OCI-LY3 (cell line): ENCODE results near the gene ORC1.

Source experiments
- H2AFZ ChIP-seq: fragments of 200-600, 300-600 bp; shearing (Covaris generic); 2 replicates; pipeline ENCODE4 v1.6.0; 2014; ENCODE audit warnings: antibody characterized with exemption, low read depth, low read length
- H3K27ac ChIP-seq: fragments of 200-600, 300-600 bp; sonication (generic); 2 replicates; pipeline ENCODE4 v1.5.1; 2014; ENCODE audit warnings: mild to moderate bottlenecking, low read length, moderate library complexity, mixed read lengths
- H3K27me3 ChIP-seq: fragments of 200-600, 300-600 bp; sonication (generic); 2 replicates; pipeline ENCODE4 v1.6.1; 2014; ENCODE audit warnings: low read depth, low read length, mixed read lengths
- H3K36me3 ChIP-seq: fragments of 200-600, 300-600 bp; sonication (generic); replicated peaks from 2 replicates; pipeline ENCODE3; 2014; ENCODE audit warnings: low read depth, low read length, mixed read lengths
- H3K4me1 ChIP-seq: fragments of 300-600, 200-600 bp; sonication (generic); 2 replicates; pipeline ENCODE4 v1.6.1; 2014; ENCODE audit warnings: low read length, mixed read lengths
- H3K4me2 ChIP-seq: fragments of 200-600, 300-600 bp; sonication (generic); 2 replicates; pipeline ENCODE4 v1.6.1; 2014; ENCODE audit warnings: low read length, mixed read lengths
- H3K4me3 ChIP-seq: fragments of 300-600, 200-600 bp; sonication (generic); 2 replicates; pipeline ENCODE4 v1.5.1; 2014; ENCODE audit warnings: antibody characterized with exemption, mild to moderate bottlenecking, low read length, moderate library complexity
- H3K79me2 ChIP-seq: fragments of 300-600, 200-600 bp; shearing (Covaris generic); 2 replicates; pipeline ENCODE4 v1.6.1; 2014; ENCODE audit warnings: mild to moderate bottlenecking, low read length, mixed read lengths
- H3K9ac ChIP-seq: fragments of 300-600, 200-600 bp; shearing (Covaris generic); 2 replicates; pipeline ENCODE4 v1.6.0; 2014; ENCODE audit warnings: mild to moderate bottlenecking, low read length, moderate library complexity
- H3K9me3 ChIP-seq: fragments of 200-600, 300-600 bp; shearing (Covaris generic); 2 replicates; pipeline ENCODE4 v1.6.1; 2014; ENCODE audit warnings: low read length, mixed read lengths; ENCODE audit not compliant: insufficient read depth
- H4K20me1 ChIP-seq: fragments of 200-600, 300-600 bp; sonication (generic); 2 replicates; pipeline ENCODE4 v1.6.1; 2016; ENCODE audit warnings: low read length, mixed read lengths; ENCODE audit not compliant: insufficient read depth
- CTCF ChIP-seq: fragments of 200-600, 300-600 bp; sonication (generic); IDR thresholded peaks from 2 replicates; pipeline ENCODE4 v1.5.1; 2014; ENCODE audit warnings: antibody characterized with exemption, low read length, low read depth
- EZH2phosphoT487 ChIP-seq: fragments of 200-600 bp; shearing (Covaris generic); IDR thresholded peaks from 2 replicates; pipeline ENCODE4 v1.6.1; 2018; ENCODE audit warnings: antibody characterized with exemption, mixed run types, low read depth

ORC1 gene

DNA sequence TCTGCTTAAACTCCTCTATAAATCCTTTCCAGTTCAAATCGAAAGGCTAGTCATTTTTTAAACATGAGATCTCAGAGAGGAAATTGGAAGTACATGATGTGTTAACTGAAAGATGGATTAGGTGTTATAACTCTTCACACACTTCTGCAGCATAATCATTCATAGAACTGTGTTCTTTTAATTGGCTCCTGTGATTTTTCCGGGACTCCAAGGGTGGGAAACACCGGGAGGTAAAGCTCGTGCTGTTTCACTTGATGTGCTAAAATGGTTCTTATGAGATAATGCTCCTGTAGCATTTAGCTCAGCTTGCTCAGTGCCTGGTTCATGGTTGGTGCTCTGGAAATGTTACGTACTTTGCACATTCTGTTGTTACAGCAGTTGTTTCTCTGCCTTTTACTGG lies 78.4 kb downstream of the ORC1 start:
- Histone ChIP-seq H4K20me1 (no peaks in the 10 kb centered on the region), H3K27ac (no peak overlapping the region), H3K79me2 (no peaks in the 10 kb centered on the region), H3K27me3 (no peaks in the 10 kb centered on the region), H3K36me3 (no peaks in the 10 kb centered on the region), H3K9me3 (no peaks in the 10 kb centered on the region), H3K4me3 (no peak overlapping the region), H3K4me1 (no peaks in the 10 kb centered on the region), H3K4me2 (no peak overlapping the region), H3K9ac (no peak overlapping the region), H2AFZ (no peak overlapping the region)
- no peak for TF ChIP-seq CTCF
- no peak for TF ChIP-seq EZH2phosphoT487

- Histone ChIP-seq H3K4me2 (no peak overlapping the region), H2AFZ (no peak overlapping the region), H3K9me3 (no peaks in the 10 kb centered on the region), H3K4me1 (no peaks in the 10 kb centered on the region), H3K27ac (no peak overlapping the region), H4K20me1 (no peaks in the 10 kb centered on the region), H3K4me3 (no peak overlapping the region), H3K36me3 (no peaks in the 10 kb centered on the region), H3K9ac (no peak overlapping the region), H3K79me2 (no peaks in the 10 kb centered on the region), H3K27me3 (no peaks in the 10 kb centered on the region)
- TF ChIP-seq CTCF (no peak), EZH2phosphoT487 (no peak)
Observed at GRCh38 chr1:52323731-52324130, 80.5 kb downstream of the ORC1 start.
